ENCODE data around the gene APELA.
"Not testable (repeated sequence)": the region's sequence is repeated elsewhere in the genome, so short reads cannot be mapped to it uniquely, and the experiment has no call there.

Gene APELA

GRCh38 chr4:164880489-164881262 lies 3.7 kb downstream of the APELA start:
- H3K27ac ChIP-seq (ENCODE audit: low read depth, low read length), result no peak overlapping the region
- H3K9ac ChIP-seq (ENCODE audit: low read length in 5 of 5), result no peak overlapping the region
- no peaks in the 10 kb centered on the region for H3K27me3 ChIP-seq (ENCODE audit: control insufficient read depth in 5 of 5, insufficient read depth in 4 of 5, low read length in 5 of 5)
- no peak overlapping the region for H3K4me3 ChIP-seq (ENCODE audit: low read depth in 1 of 5, low read length in 5 of 5)
- no peaks in the 10 kb centered on the region for H3K36me3 ChIP-seq (ENCODE audit: control insufficient read depth in 5 of 5, insufficient read depth in 5 of 5, low read length in 5 of 5)
- no peaks in the 10 kb centered on the region for H3K9me3 ChIP-seq (ENCODE audit: control insufficient read depth in 5 of 5, low read length in 5 of 5)
- H3K4me1 ChIP-seq (ENCODE audit: control insufficient read depth in 5 of 5, insufficient read depth in 5 of 5, low read length in 5 of 5), result no peaks in the 10 kb centered on the region

GRCh38 chr4:164888096-164888715 lies 11.2 kb downstream of the APELA start:
- H3K27ac ChIP-seq (ENCODE audit: low read depth, low read length), result no peak overlapping the region
- H3K27me3 ChIP-seq (ENCODE audit: control insufficient read depth in 5 of 5, insufficient read depth in 4 of 5, low read length in 5 of 5), result no peaks in the 10 kb centered on the region
- H3K9ac ChIP-seq (ENCODE audit: low read length in 5 of 5), result no peak overlapping the region
- H3K4me1 ChIP-seq (ENCODE audit: control insufficient read depth in 5 of 5, insufficient read depth in 5 of 5, low read length in 5 of 5), result no peaks in the 10 kb centered on the region
- H3K4me3 ChIP-seq (ENCODE audit: low read depth in 1 of 5, low read length in 5 of 5), result no peak overlapping the region
- H3K9me3 ChIP-seq (ENCODE audit: control insufficient read depth in 5 of 5, low read length in 5 of 5), result no peaks in the 10 kb centered on the region
- no peaks in the 10 kb centered on the region for H3K36me3 ChIP-seq (ENCODE audit: control insufficient read depth in 5 of 5, insufficient read depth in 5 of 5, low read length in 5 of 5)

- no peak overlapping the region for H3K9ac ChIP-seq (ENCODE audit: low read length in 5 of 5)
- no peaks in the 10 kb centered on the region for H3K4me1 ChIP-seq (ENCODE audit: control insufficient read depth in 5 of 5, insufficient read depth in 5 of 5, low read length in 5 of 5)
- no peak overlapping the region for H3K27ac ChIP-seq (ENCODE audit: low read depth, low read length)
- no peaks in the 10 kb centered on the region for H3K27me3 ChIP-seq (ENCODE audit: control insufficient read depth in 5 of 5, insufficient read depth in 4 of 5, low read length in 5 of 5)
- no peaks in the 10 kb centered on the region for H3K9me3 ChIP-seq (ENCODE audit: control insufficient read depth in 5 of 5, low read length in 5 of 5)
- H3K4me3 ChIP-seq (ENCODE audit: low read depth in 1 of 5, low read length in 5 of 5), result no peak overlapping the region
- no peaks in the 10 kb centered on the region for H3K36me3 ChIP-seq (ENCODE audit: control insufficient read depth in 5 of 5, insufficient read depth in 5 of 5, low read length in 5 of 5)
Observed at GRCh38 chr4:164890691-164891090, 13.7 kb downstream of the APELA start.

GRCh38 chr4:164892018-164892417 lies 15.0 kb downstream of the APELA start:
- Histone ChIP-seq H3K4me3 (ENCODE audit: low read depth in 1 of 5, low read length in 5 of 5) (no peak overlapping the region), H3K9ac (ENCODE audit: low read length in 5 of 5) (no peak overlapping the region), H3K9me3 (ENCODE audit: control insufficient read depth in 5 of 5, low read length in 5 of 5) (no peaks in the 10 kb centered on the region), H3K27ac (ENCODE audit: low read depth, low read length) (no peak overlapping the region), H3K4me1 (ENCODE audit: control insufficient read depth in 5 of 5, insufficient read depth in 5 of 5, low read length in 5 of 5) (no peaks in the 10 kb centered on the region), H3K27me3 (ENCODE audit: control insufficient read depth in 5 of 5, insufficient read depth in 4 of 5, low read length in 5 of 5) (no peaks in the 10 kb centered on the region), H3K36me3 (ENCODE audit: control insufficient read depth in 5 of 5, insufficient read depth in 5 of 5, low read length in 5 of 5) (no peaks in the 10 kb centered on the region)

- H3K4me1 ChIP-seq (ENCODE audit: control insufficient read depth in 5 of 5, insufficient read depth in 5 of 5, low read length in 5 of 5), result no peaks in the 10 kb centered on the region
- no peaks in the 10 kb centered on the region for H3K9me3 ChIP-seq (ENCODE audit: control insufficient read depth in 5 of 5, low read length in 5 of 5)
- H3K9ac ChIP-seq (ENCODE audit: low read length in 5 of 5), result no peak overlapping the region
- no peak overlapping the region for H3K27ac ChIP-seq (ENCODE audit: low read depth, low read length)
- no peaks in the 10 kb centered on the region for H3K36me3 ChIP-seq (ENCODE audit: control insufficient read depth in 5 of 5, insufficient read depth in 5 of 5, low read length in 5 of 5)
- no peak overlapping the region for H3K4me3 ChIP-seq (ENCODE audit: low read depth in 1 of 5, low read length in 5 of 5)
- no peaks in the 10 kb centered on the region for H3K27me3 ChIP-seq (ENCODE audit: control insufficient read depth in 5 of 5, insufficient read depth in 4 of 5, low read length in 5 of 5)
Observed at GRCh38 chr4:164894702-164895101, 17.7 kb downstream of the APELA start.

- no peaks in the 10 kb centered on the region for H3K4me1 ChIP-seq (ENCODE audit: control insufficient read depth in 5 of 5, insufficient read depth in 5 of 5, low read length in 5 of 5)
- no peaks in the 10 kb centered on the region for H3K27me3 ChIP-seq (ENCODE audit: control insufficient read depth in 5 of 5, insufficient read depth in 4 of 5, low read length in 5 of 5)
- no peaks in the 10 kb centered on the region for H3K36me3 ChIP-seq (ENCODE audit: control insufficient read depth in 5 of 5, insufficient read depth in 5 of 5, low read length in 5 of 5)
- no peak overlapping the region for H3K27ac ChIP-seq (ENCODE audit: low read depth, low read length)
- no peak overlapping the region for H3K4me3 ChIP-seq (ENCODE audit: low read depth in 1 of 5, low read length in 5 of 5)
- H3K9ac ChIP-seq (ENCODE audit: low read length in 5 of 5), result no peak overlapping the region
- H3K9me3 ChIP-seq (ENCODE audit: control insufficient read depth in 5 of 5, low read length in 5 of 5), result no peaks in the 10 kb centered on the region
Observed at GRCh38 chr4:164902608-164903007, 25.6 kb downstream of the APELA start.

- no peak overlapping the region for H3K27ac ChIP-seq (ENCODE audit: low read depth, low read length)
- no peaks in the 10 kb centered on the region for H3K27me3 ChIP-seq (ENCODE audit: control insufficient read depth in 5 of 5, insufficient read depth in 4 of 5, low read length in 5 of 5)
- no peaks in the 10 kb centered on the region for H3K9me3 ChIP-seq (ENCODE audit: control insufficient read depth in 5 of 5, low read length in 5 of 5)
- no peaks in the 10 kb centered on the region for H3K36me3 ChIP-seq (ENCODE audit: control insufficient read depth in 5 of 5, insufficient read depth in 5 of 5, low read length in 5 of 5)
- no peak overlapping the region for H3K4me3 ChIP-seq (ENCODE audit: low read depth in 1 of 5, low read length in 5 of 5)
- no peak overlapping the region for H3K9ac ChIP-seq (ENCODE audit: low read length in 5 of 5)
- no peaks in the 10 kb centered on the region for H3K4me1 ChIP-seq (ENCODE audit: control insufficient read depth in 5 of 5, insufficient read depth in 5 of 5, low read length in 5 of 5)
Observed at GRCh38 chr4:164904336-164904735, 27.4 kb downstream of the APELA start.

GRCh38 chr4:164904941-164905340 lies 28.0 kb downstream of the APELA start:
- H3K27ac ChIP-seq (ENCODE audit: low read depth, low read length), result no peak overlapping the region
- no peak overlapping the region for H3K4me3 ChIP-seq (ENCODE audit: low read depth in 1 of 5, low read length in 5 of 5)
- H3K9me3 ChIP-seq (ENCODE audit: control insufficient read depth in 5 of 5, low read length in 5 of 5), result no peaks in the 10 kb centered on the region
- no peak overlapping the region for H3K9ac ChIP-seq (ENCODE audit: low read length in 5 of 5)
- H3K36me3 ChIP-seq (ENCODE audit: control insufficient read depth in 5 of 5, insufficient read depth in 5 of 5, low read length in 5 of 5), result no peaks in the 10 kb centered on the region
- H3K4me1 ChIP-seq (ENCODE audit: control insufficient read depth in 5 of 5, insufficient read depth in 5 of 5, low read length in 5 of 5), result no peaks in the 10 kb centered on the region
- no peaks in the 10 kb centered on the region for H3K27me3 ChIP-seq (ENCODE audit: control insufficient read depth in 5 of 5, insufficient read depth in 4 of 5, low read length in 5 of 5)

- Histone ChIP-seq H3K9ac (ENCODE audit: low read length in 5 of 5) (no peak overlapping the region), H3K36me3 (ENCODE audit: control insufficient read depth in 5 of 5, insufficient read depth in 5 of 5, low read length in 5 of 5) (no peaks in the 10 kb centered on the region), H3K27ac (ENCODE audit: low read depth, low read length) (no peak overlapping the region), H3K27me3 (ENCODE audit: control insufficient read depth in 5 of 5, insufficient read depth in 4 of 5, low read length in 5 of 5) (no peaks in the 10 kb centered on the region), H3K9me3 (ENCODE audit: control insufficient read depth in 5 of 5, low read length in 5 of 5) (no peaks in the 10 kb centered on the region), H3K4me1 (ENCODE audit: control insufficient read depth in 5 of 5, insufficient read depth in 5 of 5, low read length in 5 of 5) (no peaks in the 10 kb centered on the region), H3K4me3 (ENCODE audit: low read depth in 1 of 5, low read length in 5 of 5) (no peak overlapping the region)
Observed at GRCh38 chr4:164906368-164906767, 29.4 kb downstream of the APELA start.

GRCh38 chr4:164913506-164913905 lies 36.5 kb downstream of the APELA start:
- not testable (repeated sequence) for H3K9ac ChIP-seq (ENCODE audit: low read length in 5 of 5); H3K36me3 ChIP-seq (ENCODE audit: control insufficient read depth in 5 of 5, insufficient read depth in 5 of 5, low read length in 5 of 5); H3K4me1 ChIP-seq (ENCODE audit: control insufficient read depth in 5 of 5, insufficient read depth in 5 of 5, low read length in 5 of 5); H3K4me3 ChIP-seq (ENCODE audit: low read depth in 1 of 5, low read length in 5 of 5); H3K27ac ChIP-seq (ENCODE audit: low read depth, low read length); H3K27me3 ChIP-seq (ENCODE audit: control insufficient read depth in 5 of 5, insufficient read depth in 4 of 5, low read length in 5 of 5); H3K9me3 ChIP-seq (ENCODE audit: control insufficient read depth in 5 of 5, low read length in 5 of 5)

All from subcutaneous abdominal adipose tissue (tissue), 5 donors.